H1 (cell line): ENCODE data around the gene CCDC117. TPM values are rescaled to one million over a fixed set of nuclear protein-coding genes. Genes with fewer than 3 reads are reported as not detected.

Source experiments
- CTCF ChIA-PET: fragments of 300-600 bp; sonication (Branson Sonifier 250); formaldehyde crosslinking; loops from one replicate; lab custom pipeline; 2021; ENCODE audit not compliant: partially characterized antibody; lab: Charles Lee
- POLR2A ChIA-PET: fragments of 300-600 bp; sonication (Branson Sonifier 250); formaldehyde crosslinking; loops from one replicate; lab custom pipeline; 2021; ENCODE audit warnings: inconsistent platforms; ENCODE audit not compliant: partially characterized antibody; lab: Charles Lee
- DNase-seq, 2 experiments: peaks; one replicate each; pipeline versions ENCODE4 v3.0.0 to v3.0.0-alpha.2; 2010 to 2022; ENCODE audit warnings: low spot score in 2 of 2, low read depth in 1 of 2, mixed read lengths in 1 of 2
- FAIRE-seq: peaks from 2 replicates; lab custom pipeline; 2011; peaks lifted over from hg19 to GRCh38; lab: Jason Lieb, UNC
- H2AFZ ChIP-seq: 2 replicates; pipeline ENCODE4 v1.8.1; 2012; ENCODE audit warnings: low read length, inconsistent platforms
- H2AK5ac ChIP-seq: 2 replicates; pipeline ENCODE4 v1.6.1; 2013; ENCODE audit warnings: low read depth, low read length
- H2BK120ac ChIP-seq: replicated peaks from 2 replicates; pipeline ENCODE3; 2013; ENCODE audit warnings: low read depth, low read length, inconsistent platforms
- H2BK12ac ChIP-seq: 2 replicates; pipeline ENCODE4 v1.6.1; 2013; ENCODE audit warnings: low read depth, low read length
- H2BK15ac ChIP-seq: 2 replicates; pipeline ENCODE4 v1.6.1; 2013; ENCODE audit warnings: low read length
- H2BK20ac ChIP-seq: 2 replicates; pipeline ENCODE4 v1.6.1; 2013; ENCODE audit warnings: low read length
- H2BK5ac ChIP-seq: 2 replicates; pipeline ENCODE4 v1.6.1; 2013; ENCODE audit warnings: low read depth, low read length
- H3K14ac ChIP-seq: 2 replicates; pipeline ENCODE4 v1.6.1; 2013; ENCODE audit warnings: inconsistent platforms; ENCODE audit not compliant: insufficient read length
- H3K18ac ChIP-seq: 2 replicates; pipeline ENCODE4 v1.6.1; 2013; ENCODE audit warnings: low read length; ENCODE audit errors: extremely low read depth
- H3K23ac ChIP-seq: 2 replicates; pipeline ENCODE4 v1.6.1; 2013; ENCODE audit warnings: inconsistent platforms; ENCODE audit not compliant: insufficient read length
- H3K23me2 ChIP-seq: 2 replicates; pipeline ENCODE4 v1.6.1; 2013; ENCODE audit warnings: low read depth, low read length
- H3K27ac ChIP-seq: 2 replicates; pipeline ENCODE4 v1.6.1; 2011; ENCODE audit warnings: low read depth, low read length, inconsistent platforms
- H3K27me3 ChIP-seq, 4 experiments: replicated peaks in 1 of 4; 1 replicate in 1 of 4; 2 replicates in 3 of 4; pipeline versions ENCODE4 v1.6.1 to v1.8.1; 2011 to 2013; ENCODE audit warnings: low read length in 3 of 4, mild to moderate bottlenecking in 3 of 4, inconsistent platforms in 2 of 4, mixed read lengths in 2 of 4, moderate library complexity in 1 of 4; ENCODE audit not compliant: control insufficient read depth in 3 of 4, insufficient read depth in 3 of 4; ENCODE audit errors: extremely low read depth in 1 of 4
- H3K36me3 ChIP-seq, 4 experiments: 2 replicates each; pipeline versions ENCODE4 v1.6.1 to v1.8.1; 2011 to 2013; ENCODE audit warnings: mild to moderate bottlenecking in 4 of 4, low read length in 3 of 4, moderate library complexity in 2 of 4, control low read depth in 1 of 4, inconsistent platforms in 1 of 4; ENCODE audit not compliant: insufficient read depth in 4 of 4, control insufficient read depth in 2 of 4
- H3K4ac ChIP-seq: replicated peaks from 2 replicates; pipeline ENCODE3; 2013; ENCODE audit warnings: low read length, low read depth, mixed read lengths, inconsistent platforms; ENCODE audit not compliant: insufficient read length
- H3K4me1 ChIP-seq, 4 experiments: replicated peaks in 1 of 4; 1 replicate in 1 of 4; 2 replicates in 3 of 4; pipeline versions ENCODE4 v1.6.1 to v1.8.1; 2011 to 2013; ENCODE audit warnings: low read length in 3 of 4, inconsistent platforms in 2 of 4, mixed read lengths in 1 of 4; ENCODE audit not compliant: insufficient read depth in 4 of 4, control insufficient read depth in 3 of 4
- H3K4me2 ChIP-seq, 2 experiments: 2 replicates each; pipeline versions ENCODE4 v1.6.1 to v1.8.1; 2011 to 2013; ENCODE audit warnings: low read depth in 2 of 2, low read length in 2 of 2, control low read depth in 1 of 2, inconsistent platforms in 1 of 2, mild to moderate bottlenecking in 1 of 2; ENCODE audit not compliant: insufficient read depth in 1 of 2
- H3K4me3 ChIP-seq, 4 experiments: fragments of 200-600, 300-600 bp in 1 of 4; sonication (generic), shearing (Covaris generic), sonication (Bioruptor Twin) in 1 of 4; 2 replicates each; pipeline versions ENCODE4 v1.5.1 to v1.8.1; 2011 to 2016; ENCODE audit warnings: low read length in 4 of 4, low read depth in 3 of 4, control low read depth in 2 of 4, inconsistent platforms in 2 of 4, mild to moderate bottlenecking in 2 of 4, mixed read lengths in 1 of 4, moderate library complexity in 1 of 4; ENCODE audit not compliant: insufficient read depth in 2 of 4; ENCODE audit errors: extremely low read depth in 1 of 4
- H3K56ac ChIP-seq: replicated peaks from 2 replicates; pipeline ENCODE3; 2013; ENCODE audit warnings: low read depth, mild to moderate bottlenecking, mixed read lengths, low read length, inconsistent platforms; ENCODE audit not compliant: insufficient read length
- H3K79me1 ChIP-seq: 2 replicates; pipeline ENCODE4 v1.6.1; 2013; ENCODE audit warnings: low read depth, low read length, control low read depth
- H3K79me2 ChIP-seq, 2 experiments: 2 replicates each; pipeline versions ENCODE4 v1.6.1 to v1.8.1; 2012 to 2013; ENCODE audit warnings: low read length in 2 of 2, mild to moderate bottlenecking in 2 of 2, inconsistent platforms in 1 of 2; ENCODE audit not compliant: insufficient read depth in 2 of 2, control insufficient read depth in 1 of 2
- H3K9ac ChIP-seq, 4 experiments: replicated peaks in 1 of 4; 1 replicate in 1 of 4; 2 replicates in 3 of 4; pipeline versions ENCODE4 v1.6.1 to v1.8.1; 2011 to 2013; ENCODE audit warnings: low read depth in 3 of 4, low read length in 3 of 4, control low read depth in 2 of 4, mild to moderate bottlenecking in 2 of 4, moderate library complexity in 2 of 4, inconsistent platforms in 1 of 4; ENCODE audit errors: extremely low read depth in 1 of 4
- H3K9me3 ChIP-seq, 2 experiments: 2 replicates each; pipeline versions ENCODE4 v1.6.1 to v1.8.1; 2012 to 2013; ENCODE audit warnings: mild to moderate bottlenecking in 2 of 2, moderate library complexity in 2 of 2, control low read depth in 1 of 2, inconsistent platforms in 1 of 2, low read depth in 1 of 2, low read length in 1 of 2, mixed read lengths in 1 of 2; ENCODE audit not compliant: insufficient read depth in 2 of 2
- H4K20me1 ChIP-seq, 2 experiments: replicated peaks in 1 of 2; 2 replicates each; pipeline versions ENCODE3 to v1.8.1; 2011 to 2013; ENCODE audit warnings: inconsistent platforms in 2 of 2, low read length in 2 of 2, mild to moderate bottlenecking in 1 of 2; ENCODE audit not compliant: insufficient read depth in 2 of 2, control insufficient read depth in 1 of 2
- H4K5ac ChIP-seq: 2 replicates; pipeline ENCODE4 v1.6.1; 2013; ENCODE audit warnings: low read length, low read depth, mixed read lengths, inconsistent platforms; ENCODE audit not compliant: insufficient read length
- H4K8ac ChIP-seq: 2 replicates; pipeline ENCODE4 v1.8.0; 2013; ENCODE audit warnings: mild to moderate bottlenecking, moderate library complexity, low read length, inconsistent platforms; ENCODE audit not compliant: insufficient read depth; ENCODE audit errors: extremely low read depth
- H4K91ac ChIP-seq: replicated peaks from 2 replicates; pipeline ENCODE3; 2013; ENCODE audit warnings: low read length, mixed read lengths, inconsistent platforms; ENCODE audit not compliant: insufficient read length
- CREB1 ChIP-seq: IDR thresholded peaks from 2 replicates; pipeline ENCODE4 v1.6.1; 2012; ENCODE audit warnings: inconsistent platforms
- CTBP2 ChIP-seq: IDR thresholded peaks from 2 replicates; pipeline ENCODE4 v1.7.0; 2011; ENCODE audit warnings: borderline replicate concordance, mild to moderate bottlenecking, moderate library complexity, mixed read lengths, low read length; ENCODE audit not compliant: insufficient read depth, insufficient read length
- EGR1 ChIP-seq: IDR thresholded peaks from 2 replicates; pipeline ENCODE4 v1.6.1; 2011; ENCODE audit warnings: low read depth, low read length, borderline replicate concordance
- EZH2 ChIP-seq: fragments of 200-600 bp; sonication (generic); IDR thresholded peaks from 2 replicates; pipeline ENCODE4 v1.7.1; 2012; ENCODE audit warnings: low read depth, mild to moderate bottlenecking, moderate library complexity, low read length, inconsistent platforms; ENCODE audit not compliant: severe bottlenecking
- FOSL1 ChIP-seq: IDR thresholded peaks from 2 replicates; pipeline ENCODE4 v1.6.1; 2011; ENCODE audit warnings: mild to moderate bottlenecking, low read depth, low read length, moderate library complexity; ENCODE audit not compliant: insufficient read depth
- HDAC6 ChIP-seq: IDR thresholded peaks from one replicate; pipeline ENCODE4 v1.7.1; 2012; ENCODE audit warnings: low read depth, mild to moderate bottlenecking, inconsistent platforms, low read length, moderate library complexity
- NRF1 ChIP-seq: IDR thresholded peaks from 2 replicates; pipeline ENCODE4 v1.6.1; 2011; ENCODE audit warnings: mild to moderate bottlenecking, low read depth, low read length, improper control_type of control experiment
- RFX5 ChIP-seq: IDR thresholded peaks from 2 replicates; pipeline ENCODE4 v1.6.1; 2011; ENCODE audit warnings: low read depth, low read length, improper control_type of control experiment, borderline replicate concordance
- SP1 ChIP-seq: IDR thresholded peaks from 2 replicates; pipeline ENCODE4 v1.6.1; 2011; ENCODE audit warnings: low read depth, low read length
- TBP ChIP-seq: IDR thresholded peaks from 2 replicates; pipeline ENCODE4 v1.6.1; 2011; ENCODE audit warnings: low read depth, low read length, improper control_type of control experiment
- TCF12 ChIP-seq: IDR thresholded peaks from 2 replicates; pipeline ENCODE4 v1.6.1; 2011; ENCODE audit warnings: low read depth, mild to moderate bottlenecking, low read length
- YY1 ChIP-seq: IDR thresholded peaks from 2 replicates; pipeline ENCODE4 v1.6.1; 2011; ENCODE audit warnings: low read depth, mild to moderate bottlenecking, low read length
- WGBS, 2 experiments: shearing (Covaris generic) in 1 of 2; methylation state at CpG; one replicate each; pipeline versions ENCODE4 v1.1.6 to v1.1.7; 2013 to 2015; ENCODE audit warnings: low lambda C conversion rate in 2 of 2, mixed read lengths in 2 of 2, inconsistent platforms in 1 of 2, low coverage in 1 of 2, missing lambda C conversion rate in 1 of 2; ENCODE audit not compliant: insufficient replicate concordance in 2 of 2, insufficient coverage in 1 of 2, insufficient read length in 1 of 2; ENCODE audit errors: extremely low coverage in 1 of 2, missing lambda C conversion rate in 1 of 2; 5-methylcytosine and 5-hydroxymethylcytosine counted together
- polyA plus RNA-seq, 7 experiments: library from polyadenylated mRNA; depleted of rRNA in 3 of 7; stranded (reverse) in 5 of 7; unstranded in 2 of 7; fragments of >200 nt in 5 of 7; fragments of 200-250 nt in 2 of 7; gene quantifications; 1 replicate in 5 of 7; 2 replicates in 1 of 7; 4 replicates in 1 of 7; pipeline versions ENCODE4 v1.2.1 to v1.2.3, GENCODE V29; 2011 to 2013; ENCODE audit warnings: missing spikeins in 2 of 7, mixed read lengths in 2 of 7
- total RNA-seq: library from RNA; stranded (reverse); fragmentation: NEBNext Ultra II Directional; extraction: Animal tissue kit (Norgen Biotek cat#: 25700); gene quantifications from 2 replicates; pipeline ENCODE4 v1.2.1, GENCODE V29; 2021
- TF ChIP-seq, protein P1 (sequence below): IDR thresholded peaks from 2 replicates; pipeline ENCODE4 v1.6.1; 2011; ENCODE audit warnings: low read depth, mild to moderate bottlenecking, low read length; ENCODE audit not compliant: insufficient read depth

Gene CCDC117
- total and polyA plus RNA-seq, 2 of the 8 experiments (the other 6 are each of a cell fraction or from before 2014, with no cell fraction given), result 9.1 to 43.1 TPM

DNA sequence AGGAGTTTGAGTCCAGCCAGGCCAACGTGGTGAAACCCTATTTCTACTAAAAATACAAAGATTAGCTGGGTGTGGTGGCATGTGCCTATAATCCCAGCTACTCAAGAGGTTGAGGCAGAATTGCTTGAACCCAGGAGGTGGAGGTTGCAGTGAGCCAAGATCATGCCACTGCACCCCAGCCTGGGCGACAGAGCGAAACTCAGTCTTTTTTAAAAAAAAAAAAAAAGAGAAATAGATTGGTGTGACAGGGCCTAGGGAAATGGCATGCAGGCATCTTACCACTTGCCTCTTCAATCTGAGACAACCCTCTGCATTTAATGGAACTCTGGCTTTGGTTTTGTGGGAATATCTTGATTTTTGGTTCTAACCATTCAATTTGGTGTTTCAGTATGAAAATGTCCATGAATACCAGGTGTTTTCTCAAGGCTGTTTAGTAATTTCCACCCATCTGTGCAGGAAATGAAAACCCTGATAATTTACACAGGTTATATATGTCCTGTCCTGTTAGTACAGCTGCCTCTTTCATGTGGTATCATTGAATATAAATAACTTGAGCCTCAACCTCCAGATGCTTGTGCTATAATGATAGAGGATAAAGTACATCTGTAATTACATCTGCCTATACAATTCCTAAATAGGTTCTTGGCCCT lies 19.5 kb downstream of the CCDC117 start:
- Histone ChIP-seq H3K79me1 (no peaks in the 10 kb centered on the region; the same call in 1 of the 2 replicates), H3K4me1 (no peaks in the 10 kb centered on the region), H3K18ac (no peak overlapping the region), H3K4me2 (no peak overlapping the region), H3K79me2 (peaks cover 0 to 7% of the 10 kb centered on the region in 2 experiments; a peak in 2 of 4 replicates), H3K27me3 (no peaks in the 10 kb centered on the region), H4K8ac (no peak overlapping the region), H4K91ac (no peak overlapping the region), H2BK12ac (no peak overlapping the region), H2BK120ac (no peak overlapping the region), H3K27ac (no peak overlapping the region), H4K5ac (no peak overlapping the region), H3K23ac (no peak overlapping the region), H3K14ac (no peak overlapping the region), H4K20me1 (peaks cover 2 to 10% of the 10 kb centered on the region in 2 experiments), H2AK5ac (no peak overlapping the region), H3K23me2 (no peaks in the 10 kb centered on the region), H3K4me3 (no peak overlapping the region), H3K9ac (no peak overlapping the region), H2AFZ (no peak overlapping the region), H2BK15ac (no peak overlapping the region), H3K56ac (no peak overlapping the region), H3K36me3 (peaks cover 20 to 43% (median 36%) of the 10 kb centered on the region in 4 experiments), H3K4ac (no peak overlapping the region), H2BK5ac (no peak overlapping the region), H2BK20ac (no peak overlapping the region), H3K9me3 (no peaks in the 10 kb centered on the region)
- FAIRE-seq (no peak), DNase-seq (no peak)
- ChIA-PET CTCF (interaction anchor here (1.3 to 1.7 kb wide), 2 partner anchors 37 to 192 kb away, joined by 4 to 6 read pairs; no protein-coding TSS in a partner anchor), POLR2A (no interaction called here)
- 93% methylated on average over 3 of the region's 3 CpGs; no CpG with 5 or more reads in 1 of the 2 experiments for WGBS, 2 experiments
- TF ChIP-seq CREB1 (no peak), FOSL1 (no peak), EZH2 (no peak), HDAC6 (no peak), CTBP2 (no peak), SP1 (no peak), TBP (no peak), RFX5 (no peak), NRF1 (no peak), YY1 (no peak), EGR1 (no peak), TCF12 (no peak)
- TF ChIP-seq, protein P1, sequence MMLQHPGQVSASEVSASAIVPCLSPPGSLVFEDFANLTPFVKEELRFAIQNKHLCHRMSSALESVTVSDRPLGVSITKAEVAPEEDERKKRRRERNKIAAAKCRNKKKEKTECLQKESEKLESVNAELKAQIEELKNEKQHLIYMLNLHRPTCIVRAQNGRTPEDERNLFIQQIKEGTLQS, result no peak
